SK-N-SH (cell line): Measurements from ENCODE around the gene R3HDM2.

Experiments used
- CHD2 ChIP-seq: fragments of 150-350 bp; IDR thresholded peaks from 2 replicates; pipeline ENCODE4 v1.6.1; 2018; ENCODE audit warnings: low read length; ENCODE audit not compliant: partially characterized antibody
- CTCF ChIP-seq: fragments of 200-600 bp; sonication (generic); IDR thresholded peaks from 2 replicates; pipeline ENCODE4 v1.6.1; 2017; ENCODE audit warnings: antibody characterized with exemption, mild to moderate bottlenecking, moderate library complexity
- RFX5 ChIP-seq: IDR thresholded peaks from 2 replicates; pipeline ENCODE4 v1.6.1; 2012; ENCODE audit warnings: mild to moderate bottlenecking, improper control_type of control experiment, low read length
- TCF12 ChIP-seq: IDR thresholded peaks from 2 replicates; pipeline ENCODE4 v1.4.0; 2012
- TEAD4 ChIP-seq: IDR thresholded peaks from 2 replicates; pipeline ENCODE4 v1.4.0; 2012; ENCODE audit warnings: mild to moderate bottlenecking, borderline replicate concordance; ENCODE audit not compliant: insufficient read depth
- USF2 ChIP-seq: fragments of 150-350 bp; IDR thresholded peaks from 2 replicates; pipeline ENCODE4 v1.6.1; 2017; ENCODE audit warnings: antibody characterized with exemption, low read length, low read depth, borderline replicate concordance
- YY1 ChIP-seq: IDR thresholded peaks from 2 replicates; pipeline ENCODE4 v1.4.0; 2012; ENCODE audit warnings: low read depth, mild to moderate bottlenecking

- TF ChIP-seq RFX5, result no peak
- TF ChIP-seq CHD2, result no peak
- no peak for TF ChIP-seq CTCF
- no peak for TF ChIP-seq YY1
- TF ChIP-seq USF2, result no peak
- TF ChIP-seq TCF12, result no peak
- no peak for TF ChIP-seq TEAD4
Observed at GRCh38 chr12:57330992-57331391, 99.9 kb downstream of the R3HDM2 start.
